Activated naive CD4-positive, alpha-beta T cell treated with anti-CD3 and anti-CD28 coated beads, Interleukin-2, amount 50 U/mL, for 72 hours (primary cell): ENCODE measurements around the gene WDR27. TPM values are rescaled to one million over a fixed set of nuclear protein-coding genes. Genes with fewer than 3 reads are reported as not detected.
"Not testable (repeated sequence)": the region's sequence is repeated elsewhere in the genome, so short reads cannot be mapped to it uniquely, and the experiment has no call there.

Experiments
- ATAC-seq, 2 donors: fragments of 150-1000 bp; cut with Tn5 transposase; 2 replicates each; pipeline ENCODE4 v1.10.0; 2021; ENCODE audit warnings: mild to moderate bottlenecking in 2 of 2, moderate library complexity in 2 of 2
- DNase-seq, 2 donors: peaks; one replicate each; pipeline ENCODE4 v3.0.0; 2021 to 2022; ENCODE audit warnings: low spot score in 2 of 2
- H3K27ac Mint-ChIP-seq, 2 donors: one replicate each; pipeline ENCODE4 v1.8.0; 2022; ENCODE audit warnings: mild to moderate bottlenecking in 2 of 2, mixed read lengths in 2 of 2
- H3K36me3 Mint-ChIP-seq, 2 donors: one replicate each; pipeline ENCODE4 v1.8.0; 2022; ENCODE audit warnings: mixed read lengths in 2 of 2
- H3K9me3 Mint-ChIP-seq, 2 donors: one replicate each; pipeline ENCODE4 v1.8.0; 2022; ENCODE audit warnings: mixed read lengths in 2 of 2
- total RNA-seq, 2 donors: library from RNA; stranded (reverse); gene quantifications; one replicate each; pipeline ENCODE4 v1.2.3, GENCODE V29; 2022

Gene WDR27
- total RNA-seq, 2 donors from 2014 or later: 28.9 to 48.1 TPM

- Mint-ChIP-seq H3K9me3 (no peaks in the 10 kb centered on the region), H3K36me3 (peaks cover 20 to 30% of the 10 kb centered on the region in 2 donors), H3K27ac (peak overlapping the region in 1 of 2 donors; percentile 32)
- no peak for ATAC-seq
- DNase-seq: no peak
These were observed 18.5 kb upstream of the WDR27 start for GRCh38 chr6:169720207-169720855.

- Mint-ChIP-seq H3K9me3 (no peaks in the 10 kb centered on the region), H3K36me3 (peaks cover 24 to 36% of the 10 kb centered on the region in 2 donors), H3K27ac (no peak overlapping the region)
- DNase-seq: no peak
- no peak for ATAC-seq
These were observed 17.3 kb upstream of the WDR27 start for GRCh38 chr6:169719117-169719516.

GRCh38 chr6:169714595-169714994, 12.8 kb upstream of the WDR27 start:
- ATAC-seq (no peak), DNase-seq (no peak)
- H3K9me3 Mint-ChIP-seq: no peaks in the 10 kb centered on the region
- peaks cover 14 to 28% of the 10 kb centered on the region in 2 donors for H3K36me3 Mint-ChIP-seq
- H3K27ac Mint-ChIP-seq: no peak overlapping the region

GRCh38 chr6:169714178-169714577, 12.3 kb upstream of the WDR27 start:
- H3K27ac Mint-ChIP-seq: no peak overlapping the region
- peaks cover 11 to 28% of the 10 kb centered on the region in 2 donors for H3K36me3 Mint-ChIP-seq
- DNase-seq: no peak
- peak; percentile 84 to 87 for ATAC-seq
- H3K9me3 Mint-ChIP-seq: no peaks in the 10 kb centered on the region

GRCh38 chr6:169710009-169710408, 8.2 kb upstream of the WDR27 start:
- ATAC-seq: no peak
- no peak for DNase-seq
- Mint-ChIP-seq H3K36me3 (peaks cover under 1 to 9% of the 10 kb centered on the region in 2 donors), H3K9me3 (no peaks in the 10 kb centered on the region), H3K27ac (peak overlapping the region in 1 of 2 donors; percentile 60)

- peak overlapping the region in 1 of 2 donors; percentile 9 for H3K27ac Mint-ChIP-seq
- H3K36me3 Mint-ChIP-seq: peaks cover 0 to 6% of the 10 kb centered on the region in 2 donors
- no peaks in the 10 kb centered on the region for H3K9me3 Mint-ChIP-seq
- no peak for DNase-seq
- ATAC-seq: peak in 1 of 2 donors; percentile 56
These were observed 7.5 kb upstream of the WDR27 start for GRCh38 chr6:169709293-169709692.

GRCh38 chr6:169707772-169708171, 5.9 kb upstream of the WDR27 start:
- Mint-ChIP-seq H3K9me3 (no peaks in the 10 kb centered on the region), H3K36me3 (peaks cover 7 to 13% of the 10 kb centered on the region in 2 donors), H3K27ac (no peak overlapping the region)
- peak in 1 of 2 donors; percentile 34 for ATAC-seq
- no peak for DNase-seq

- peak overlapping the region; percentile 95 to 96 for H3K27ac Mint-ChIP-seq
- H3K36me3 Mint-ChIP-seq: peaks cover 12 to 25% of the 10 kb centered on the region in 2 donors
- no peaks in the 10 kb centered on the region for H3K9me3 Mint-ChIP-seq
- peak in 1 of 2 donors; percentile 4 for ATAC-seq
- DNase-seq: no peak
These were observed 1.0 kb upstream of the WDR27 start for GRCh38 chr6:169702840-169703246.

- ATAC-seq (peak in 1 of 2 donors; percentile 1), DNase-seq (no peak)
- Mint-ChIP-seq H3K9me3 (peaks cover 0 to under 1% of the 10 kb centered on the region in 2 donors), H3K36me3 (peaks cover 20 to 26% of the 10 kb centered on the region in 2 donors), H3K27ac (peak overlapping the region; percentile 93 to 96)
These were observed 397 bp downstream of the WDR27 start for GRCh38 chr6:169701311-169701953.

- DNase-seq: no peak
- ATAC-seq: no peak
- peaks cover 5 to 6% of the 10 kb centered on the region in 2 donors for H3K9me3 Mint-ChIP-seq
- no peak overlapping the region for H3K27ac Mint-ChIP-seq
- H3K36me3 Mint-ChIP-seq: peaks cover 31 to 33% of the 10 kb centered on the region in 2 donors
These were observed 1.5 kb downstream of the WDR27 start for GRCh38 chr6:169700296-169700695.

GRCh38 chr6:169697115-169697514, 4.7 kb downstream of the WDR27 start:
- DNase-seq, ATAC-seq, H3K27ac Mint-ChIP-seq: not testable (repeated sequence)
- Mint-ChIP-seq H3K9me3 (peaks cover 12 to 13% of the 10 kb centered on the region in 2 donors), H3K36me3 (peaks cover 34 to 36% of the 10 kb centered on the region in 2 donors)

- DNase-seq: no peak
- H3K9me3 Mint-ChIP-seq: peaks cover 12 to 13% of the 10 kb centered on the region in 2 donors
- no peak for ATAC-seq
- no peak overlapping the region for H3K27ac Mint-ChIP-seq
- peaks cover 31 to 39% of the 10 kb centered on the region in 2 donors for H3K36me3 Mint-ChIP-seq
These were observed 6.7 kb downstream of the WDR27 start for GRCh38 chr6:169695131-169695530.

GRCh38 chr6:169692516-169692915, 9.3 kb downstream of the WDR27 start:
- DNase-seq (no peak), ATAC-seq (no peak)
- Mint-ChIP-seq H3K27ac (no peak overlapping the region), H3K9me3 (peaks cover 12 to 13% of the 10 kb centered on the region in 2 donors), H3K36me3 (peaks cover 28 to 44% of the 10 kb centered on the region in 2 donors)

GRCh38 chr6:169691260-169691659, 10.6 kb downstream of the WDR27 start:
- Mint-ChIP-seq H3K36me3 (peaks cover 33 to 48% of the 10 kb centered on the region in 2 donors), H3K27ac (no peak overlapping the region), H3K9me3 (peaks cover 11 to 17% of the 10 kb centered on the region in 2 donors)
- no peak for ATAC-seq
- DNase-seq: no peak

GRCh38 chr6:169689287-169689686, 12.5 kb downstream of the WDR27 start:
- no peak overlapping the region for H3K27ac Mint-ChIP-seq
- H3K36me3 Mint-ChIP-seq: peaks cover 46 to 49% of the 10 kb centered on the region in 2 donors
- peaks cover 17 to 25% of the 10 kb centered on the region in 2 donors for H3K9me3 Mint-ChIP-seq
- DNase-seq (no peak), ATAC-seq (no peak)

GRCh38 chr6:169685860-169686259, 16.0 kb downstream of the WDR27 start:
- no peak overlapping the region for H3K27ac Mint-ChIP-seq
- DNase-seq (no peak), ATAC-seq (no peak)
- peaks cover 47 to 59% of the 10 kb centered on the region in 2 donors for H3K36me3 Mint-ChIP-seq
- peaks cover 9 to 19% of the 10 kb centered on the region in 2 donors for H3K9me3 Mint-ChIP-seq

- Mint-ChIP-seq H3K9me3 (peaks cover 9 to 25% of the 10 kb centered on the region in 2 donors), H3K27ac (no peak overlapping the region), H3K36me3 (peaks cover 58 to 67% of the 10 kb centered on the region in 2 donors)
- ATAC-seq (no peak), DNase-seq (no peak)
These were observed 17.8 kb downstream of the WDR27 start for GRCh38 chr6:169684056-169684455.
